Immature natural killer cell (primary cell): Measurements from ENCODE around the gene SLC47A1. TPM values are rescaled to one million over a fixed set of nuclear protein-coding genes. Genes with fewer than 3 reads are reported as not detected.
A peak's percentile ranks its signal among the peaks of the same experiment; 100 is the strongest.
"Not testable (repeated sequence)": the region's sequence is repeated elsewhere in the genome, so short reads cannot be mapped to it uniquely, and the experiment has no call there.

Experiments
- DNase-seq, 3 donors: peaks; one replicate each; pipeline ENCODE4 v3.0.0; 2022; ENCODE audit warnings: mixed read lengths in 1 of 3
- H3K27ac Mint-ChIP-seq, 6 donors: one replicate each; pipeline ENCODE4 v1.8.0; 2020; ENCODE audit warnings: mixed read lengths in 6 of 6, mild to moderate bottlenecking in 5 of 6, inconsistent platforms in 4 of 6, moderate library complexity in 3 of 6
- H3K27me3 Mint-ChIP-seq, 3 donors: one replicate each; pipeline ENCODE4 v1.8.0; 2020 to 2021; ENCODE audit warnings: low read depth in 3 of 3, mild to moderate bottlenecking in 3 of 3, mixed read lengths in 3 of 3, moderate library complexity in 3 of 3, inconsistent platforms in 1 of 3
- H3K36me3 Mint-ChIP-seq, 3 donors: one replicate each; pipeline ENCODE4 v1.8.0; 2020; ENCODE audit warnings: mixed read lengths in 3 of 3, inconsistent platforms in 2 of 3, mild to moderate bottlenecking in 2 of 3
- H3K4me1 Mint-ChIP-seq, 2 donors: one replicate each; pipeline ENCODE4 v1.8.0; 2020; ENCODE audit warnings: inconsistent platforms in 2 of 2, mild to moderate bottlenecking in 2 of 2, mixed read lengths in 2 of 2, moderate library complexity in 1 of 2
- H3K4me3 Mint-ChIP-seq, 5 donors: one replicate each; pipeline ENCODE4 v1.8.0; 2020; ENCODE audit warnings: mild to moderate bottlenecking in 5 of 5, mixed read lengths in 5 of 5, inconsistent platforms in 3 of 5, moderate library complexity in 3 of 5
- H3K9me3 Mint-ChIP-seq, 6 donors: one replicate each; pipeline ENCODE4 v1.8.0; 2020; ENCODE audit warnings: mild to moderate bottlenecking in 6 of 6, mixed read lengths in 6 of 6, inconsistent platforms in 4 of 6, moderate library complexity in 3 of 6
- polyA plus RNA-seq, 3 donors: library from polyadenylated mRNA; unstranded; fragments of 300-500 nt; fragmentation: Illumina TruSeq; gene quantifications; one replicate each; pipeline ENCODE4 v1.2.3, GENCODE V29; 2021

The SLC47A1 gene
- polyA plus RNA-seq, 3 donors from 2014 or later, result 0.14 TPM; not detected in 2

DNA sequence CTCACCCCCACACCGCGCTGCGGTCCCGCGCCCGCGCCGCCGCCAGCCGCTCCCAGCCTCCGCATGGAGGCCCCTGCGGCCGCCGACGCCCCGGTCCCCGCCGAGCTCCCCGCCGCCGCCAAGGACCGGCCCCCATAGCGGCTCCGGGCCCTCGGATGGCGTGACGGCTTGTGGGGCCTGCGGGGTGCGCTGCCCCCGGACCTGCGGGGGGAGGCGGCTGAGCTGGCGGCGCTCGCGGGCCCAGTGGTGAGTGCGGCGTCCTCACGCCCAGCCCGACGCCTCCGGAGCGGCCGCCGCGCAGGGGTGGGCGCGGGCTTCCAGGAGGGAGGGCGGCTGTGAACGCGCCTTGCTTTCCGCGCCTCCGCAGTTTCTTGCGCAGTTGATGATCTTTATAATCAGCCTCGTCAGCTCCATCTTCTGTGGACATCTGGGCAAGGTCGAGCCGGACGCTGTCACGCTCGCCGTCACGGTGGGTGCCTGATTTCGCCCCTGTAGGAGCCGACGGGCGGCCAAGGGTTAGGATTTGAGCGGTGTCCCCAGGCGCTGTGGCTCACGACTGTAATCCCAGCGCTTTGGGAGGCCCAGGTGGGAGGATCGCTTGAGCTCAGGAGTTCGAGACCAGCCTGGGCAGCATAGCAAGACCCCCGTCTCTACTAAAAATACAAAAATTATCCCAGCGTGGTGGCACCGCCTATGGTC lies 46.4 kb downstream of the SLC47A1 start:
- peaks cover 0 to 1% of the 10 kb centered on the region in 2 donors for H3K4me1 Mint-ChIP-seq
- no peak for DNase-seq
- H3K27ac Mint-ChIP-seq, result no peak overlapping the region
- H3K4me3 Mint-ChIP-seq, result peak overlapping the region in 4 of 5 donors; percentile 38 to 67 (median 54)
- H3K9me3 Mint-ChIP-seq, result peaks cover 0 to 1% (median 0%) of the 10 kb centered on the region in 6 donors
- no peaks in the 10 kb centered on the region for H3K36me3 Mint-ChIP-seq
- H3K27me3 Mint-ChIP-seq, result peaks cover 6 to 16% (median 7%) of the 10 kb centered on the region in 3 donors

DNA sequence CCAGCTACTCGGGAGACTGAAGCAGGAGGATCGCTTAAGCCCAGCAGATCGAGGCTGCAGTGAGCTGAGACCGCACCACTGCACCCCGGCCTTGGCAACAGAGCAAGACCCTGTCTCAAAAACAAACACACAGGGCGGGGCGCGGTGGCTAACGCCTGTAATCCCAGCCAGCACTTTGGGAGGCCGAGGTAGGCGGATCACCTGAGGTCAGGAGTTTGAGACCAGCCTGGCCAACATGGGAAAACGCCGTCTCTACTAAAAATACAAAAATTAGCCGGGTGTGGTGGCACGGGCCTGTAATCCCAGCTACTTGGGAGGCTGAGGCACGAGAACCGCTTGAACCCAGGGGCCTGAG lies 46.9 kb downstream of the SLC47A1 start:
- not testable (repeated sequence) for H3K36me3 Mint-ChIP-seq, DNase-seq, H3K9me3 Mint-ChIP-seq, H3K27ac Mint-ChIP-seq, H3K4me1 Mint-ChIP-seq
- peaks cover 7 to 14% (median 8%) of the 10 kb centered on the region in 3 donors for H3K27me3 Mint-ChIP-seq
- H3K4me3 Mint-ChIP-seq, result peak overlapping the region in 1 of 5 donors; percentile 67

DNA sequence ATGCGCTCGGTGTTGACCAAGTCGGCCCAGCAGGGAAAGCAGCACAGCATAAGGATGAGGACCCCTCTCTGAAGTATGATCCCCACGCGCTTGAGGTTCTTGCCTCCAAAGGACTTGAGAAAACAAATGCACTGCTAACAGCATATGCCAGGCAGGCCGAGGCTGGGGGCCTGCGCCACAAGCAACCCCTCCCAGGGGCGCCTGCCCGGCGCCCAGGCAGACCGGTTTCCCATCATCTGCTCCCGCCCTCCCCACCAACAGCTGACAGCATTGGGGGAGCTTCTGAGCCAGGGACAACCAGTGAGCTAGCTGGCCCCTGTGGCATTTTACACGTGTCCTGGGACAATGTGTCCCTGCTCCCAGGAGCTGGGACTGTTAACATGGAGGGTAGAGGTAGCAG lies 48.5 kb downstream of the SLC47A1 start:
- not testable (repeated sequence) for H3K27ac Mint-ChIP-seq, H3K9me3 Mint-ChIP-seq, DNase-seq, H3K4me3 Mint-ChIP-seq, H3K36me3 Mint-ChIP-seq, H3K4me1 Mint-ChIP-seq
- peaks cover 7 to 12% (median 8%) of the 10 kb centered on the region in 3 donors for H3K27me3 Mint-ChIP-seq

DNA sequence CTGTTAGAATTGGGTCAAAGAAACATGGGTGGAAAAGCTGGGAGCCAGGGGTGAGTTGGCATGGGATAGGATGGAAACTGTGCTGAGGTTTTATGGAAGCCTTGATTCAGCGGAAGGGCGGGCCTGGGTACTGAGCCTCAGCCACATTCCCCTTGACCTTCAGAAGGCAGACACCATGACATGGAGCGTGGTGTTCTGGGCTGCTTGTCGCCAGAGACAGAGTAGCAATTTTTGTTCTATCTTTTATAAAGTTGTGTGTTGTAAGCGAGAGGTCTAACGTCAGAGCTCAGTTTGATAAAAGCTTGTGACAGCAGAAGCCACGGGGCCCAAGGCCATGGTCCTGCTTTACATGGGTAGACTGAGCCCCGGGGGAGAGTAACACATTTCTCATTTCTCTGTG lies 50.2 kb downstream of the SLC47A1 start:
- DNase-seq, result no peak
- Mint-ChIP-seq H3K27me3 (peaks cover 5 to 6% (median 6%) of the 10 kb centered on the region in 3 donors), H3K4me1 (peaks cover 0 to 1% of the 10 kb centered on the region in 2 donors), H3K4me3 (no peak overlapping the region), H3K9me3 (peaks cover 0 to 1% (median 0%) of the 10 kb centered on the region in 6 donors), H3K36me3 (no peaks in the 10 kb centered on the region), H3K27ac (no peak overlapping the region)

DNA sequence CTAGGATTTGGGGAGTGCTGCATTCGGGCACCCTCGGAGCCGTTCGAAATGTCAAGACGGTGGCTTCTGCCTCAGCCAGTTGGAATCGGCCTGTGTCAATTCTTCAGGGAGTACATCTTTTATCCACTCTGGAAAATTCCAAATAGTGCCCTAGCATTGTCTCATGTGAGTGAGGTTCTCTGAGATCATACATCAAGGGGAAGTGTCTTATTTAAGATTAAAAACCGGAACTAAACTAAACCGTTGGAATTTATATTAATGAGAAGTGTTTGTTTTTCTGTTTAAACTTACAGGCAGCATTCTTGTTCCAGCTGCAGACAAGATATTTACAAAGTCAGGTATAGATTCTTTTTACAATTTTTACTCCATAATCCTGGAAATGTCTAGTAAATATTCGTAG lies 56.8 kb downstream of the SLC47A1 start:
- Mint-ChIP-seq H3K9me3 (no peaks in the 10 kb centered on the region), H3K27me3 (peaks cover 0 to 3% (median 2%) of the 10 kb centered on the region in 3 donors), H3K36me3 (no peaks in the 10 kb centered on the region), H3K4me3 (no peak overlapping the region), H3K27ac (no peak overlapping the region), H3K4me1 (no peaks in the 10 kb centered on the region)
- no peak for DNase-seq

DNA sequence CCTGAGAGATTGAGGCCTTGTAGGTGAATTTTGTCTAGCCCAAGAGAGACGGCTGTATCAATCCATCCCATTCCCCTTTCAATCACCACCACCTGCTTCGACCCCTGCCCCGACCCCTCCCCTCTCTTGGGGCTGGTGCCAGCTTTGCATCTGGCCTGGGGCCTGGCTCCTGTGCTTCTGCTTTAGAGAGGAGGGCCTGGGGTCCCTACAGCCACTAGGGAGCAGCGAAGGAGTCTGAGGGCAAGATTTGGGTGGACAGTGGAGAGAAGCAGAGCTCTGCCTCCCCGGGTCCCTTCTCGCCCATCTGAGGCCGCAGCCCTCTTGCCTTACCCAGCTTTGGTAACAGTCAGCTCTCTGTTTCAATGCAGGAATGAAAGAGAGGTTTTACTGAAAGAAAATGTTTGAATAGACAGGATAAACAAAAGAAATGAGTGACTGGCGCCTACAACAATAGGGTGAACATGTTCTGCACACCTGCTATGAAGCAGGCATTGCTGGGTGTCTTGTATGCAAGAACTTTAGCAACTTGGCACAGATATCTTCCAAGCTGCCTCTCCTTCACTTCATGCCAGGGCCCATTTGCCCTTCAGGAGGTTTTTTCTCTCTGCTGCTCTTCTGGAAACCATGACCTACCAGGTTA lies 57.4 kb downstream of the SLC47A1 start:
- no peaks in the 10 kb centered on the region for H3K4me1 Mint-ChIP-seq
- H3K9me3 Mint-ChIP-seq, result no peaks in the 10 kb centered on the region
- H3K4me3 Mint-ChIP-seq, result no peak overlapping the region
- H3K27me3 Mint-ChIP-seq, result peaks cover 0 to 6% (median 3%) of the 10 kb centered on the region in 3 donors
- H3K27ac Mint-ChIP-seq, result no peak overlapping the region
- H3K36me3 Mint-ChIP-seq, result no peaks in the 10 kb centered on the region
- DNase-seq, result no peak

DNA sequence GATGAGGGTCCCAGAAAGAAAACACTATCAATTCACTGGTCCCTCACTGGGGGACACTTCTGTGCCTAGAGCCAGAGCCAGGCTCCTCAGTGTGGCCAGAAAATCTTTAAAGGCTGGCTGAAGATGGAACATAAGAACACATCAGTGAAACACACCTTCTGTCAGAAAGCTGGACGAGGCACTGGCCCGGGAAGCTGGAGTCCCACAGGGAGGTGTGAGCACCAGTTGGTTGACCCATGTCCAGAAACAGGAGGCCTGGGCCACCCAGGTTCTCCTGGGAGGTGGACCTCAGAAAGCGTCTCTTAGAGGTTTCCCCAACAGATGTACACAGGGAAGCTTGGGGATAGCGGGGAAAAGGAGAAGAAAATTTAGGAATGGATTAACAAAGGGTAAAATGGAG lies 58.7 kb downstream of the SLC47A1 start:
- Mint-ChIP-seq H3K4me3 (no peak overlapping the region), H3K9me3 (no peaks in the 10 kb centered on the region), H3K27ac (no peak overlapping the region), H3K27me3 (peaks cover 0 to 10% (median 5%) of the 10 kb centered on the region in 3 donors), H3K36me3 (no peaks in the 10 kb centered on the region), H3K4me1 (no peaks in the 10 kb centered on the region)
- no peak for DNase-seq

DNA sequence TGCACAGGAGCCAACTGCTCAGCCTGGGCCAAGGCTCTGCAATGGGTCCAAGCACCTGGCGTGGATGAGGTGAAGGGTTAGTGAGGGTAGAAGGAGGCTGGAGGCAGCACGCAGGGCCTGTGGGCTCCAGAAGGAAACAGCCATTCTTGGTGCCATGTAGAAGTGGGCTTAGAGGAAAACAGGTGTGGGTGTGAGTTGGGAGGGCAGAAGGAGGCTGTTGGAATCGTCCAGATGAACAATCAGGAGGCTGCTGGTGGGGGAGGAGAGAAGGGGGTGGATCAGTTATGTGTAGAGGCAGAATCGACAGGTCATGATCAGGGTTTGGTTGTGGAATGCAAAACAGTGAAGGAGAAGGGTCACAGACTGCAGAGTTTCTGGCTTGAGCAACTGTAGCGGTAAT lies 63.2 kb downstream of the SLC47A1 start:
- no peaks in the 10 kb centered on the region for H3K4me1 Mint-ChIP-seq
- H3K27me3 Mint-ChIP-seq, result peaks cover 0 to 10% (median 3%) of the 10 kb centered on the region in 3 donors
- H3K36me3 Mint-ChIP-seq, result no peaks in the 10 kb centered on the region
- H3K27ac Mint-ChIP-seq, result no peak overlapping the region
- no peak overlapping the region for H3K4me3 Mint-ChIP-seq
- no peak for DNase-seq
- no peaks in the 10 kb centered on the region for H3K9me3 Mint-ChIP-seq

DNA sequence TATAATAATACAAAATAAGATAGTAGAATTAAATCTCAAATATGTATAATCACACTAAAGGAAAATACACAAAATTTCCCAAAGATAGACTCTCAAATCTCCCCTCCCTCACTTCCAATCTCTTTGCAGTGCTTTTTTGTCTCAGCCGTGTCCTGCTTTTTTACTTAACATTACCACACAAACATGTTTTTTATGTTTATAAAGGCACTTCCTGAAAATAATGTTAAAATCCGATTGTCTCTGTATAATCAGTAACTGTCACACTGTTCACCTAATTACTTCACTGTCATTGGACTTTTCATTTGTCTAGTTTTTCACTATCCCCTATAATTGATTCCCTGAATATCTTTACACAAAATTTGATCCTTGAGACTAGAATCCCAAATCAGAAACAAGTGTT lies 76.7 kb downstream of the SLC47A1 start:
- H3K27ac Mint-ChIP-seq, result no peak overlapping the region
- no peaks in the 10 kb centered on the region for H3K9me3 Mint-ChIP-seq
- H3K36me3 Mint-ChIP-seq, result no peaks in the 10 kb centered on the region
- H3K27me3 Mint-ChIP-seq, result peaks cover 0 to 2% (median 0%) of the 10 kb centered on the region in 3 donors
- no peak overlapping the region for H3K4me3 Mint-ChIP-seq
- DNase-seq, result no peak
- peaks cover 0 to 6% of the 10 kb centered on the region in 2 donors for H3K4me1 Mint-ChIP-seq

DNA sequence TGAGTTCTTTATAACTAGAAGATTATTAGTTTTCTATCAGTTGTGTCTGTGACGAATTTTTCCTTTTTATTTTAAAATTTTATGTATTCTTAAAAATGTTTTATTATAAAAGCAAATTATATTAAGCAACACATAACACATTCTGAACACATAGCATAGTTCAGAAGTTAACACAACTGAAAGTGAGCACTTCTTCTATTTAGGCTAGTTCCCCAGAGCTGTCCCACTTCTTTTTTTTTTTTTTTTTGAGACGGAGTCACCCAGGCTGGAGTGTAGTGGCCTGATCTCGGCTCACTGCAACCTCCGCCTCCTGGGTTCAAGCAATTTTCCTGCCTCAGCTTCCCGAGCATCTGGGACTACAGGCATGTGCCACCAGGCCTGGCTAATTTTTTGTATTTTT lies 77.2 kb downstream of the SLC47A1 start:
- peaks cover 0 to 2% (median 0%) of the 10 kb centered on the region in 3 donors for H3K27me3 Mint-ChIP-seq
- H3K27ac Mint-ChIP-seq, result no peak overlapping the region
- H3K9me3 Mint-ChIP-seq, result no peaks in the 10 kb centered on the region
- H3K4me1 Mint-ChIP-seq, result peaks cover 0 to 6% of the 10 kb centered on the region in 2 donors
- no peaks in the 10 kb centered on the region for H3K36me3 Mint-ChIP-seq
- no peak overlapping the region for H3K4me3 Mint-ChIP-seq
- no peak for DNase-seq

DNA sequence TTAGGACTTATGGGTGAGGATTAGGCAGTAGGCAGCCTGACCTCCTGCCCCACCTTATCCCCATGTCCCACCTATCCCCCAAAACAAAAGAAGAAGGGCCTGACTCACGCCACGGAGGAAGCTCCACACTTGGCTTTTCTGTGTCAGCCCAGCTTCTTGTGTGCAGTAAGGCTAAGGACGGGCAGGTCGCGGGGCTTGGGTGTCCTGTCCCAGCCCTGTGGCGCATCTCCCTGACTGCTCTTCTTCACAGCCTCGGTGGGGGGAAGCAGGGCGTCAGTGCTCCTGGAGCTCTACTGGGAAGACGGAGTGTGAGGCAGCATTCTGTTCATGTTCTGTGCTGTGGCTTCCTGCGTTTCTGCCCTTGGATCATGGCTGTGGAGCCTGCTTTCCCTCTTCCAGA lies 80.3 kb downstream of the SLC47A1 start:
- peaks cover 0 to 5% (median 3%) of the 10 kb centered on the region in 3 donors for H3K36me3 Mint-ChIP-seq
- H3K9me3 Mint-ChIP-seq, result peaks cover 6 to 24% (median 15%) of the 10 kb centered on the region in 6 donors
- no peak overlapping the region for H3K4me3 Mint-ChIP-seq

DNA sequence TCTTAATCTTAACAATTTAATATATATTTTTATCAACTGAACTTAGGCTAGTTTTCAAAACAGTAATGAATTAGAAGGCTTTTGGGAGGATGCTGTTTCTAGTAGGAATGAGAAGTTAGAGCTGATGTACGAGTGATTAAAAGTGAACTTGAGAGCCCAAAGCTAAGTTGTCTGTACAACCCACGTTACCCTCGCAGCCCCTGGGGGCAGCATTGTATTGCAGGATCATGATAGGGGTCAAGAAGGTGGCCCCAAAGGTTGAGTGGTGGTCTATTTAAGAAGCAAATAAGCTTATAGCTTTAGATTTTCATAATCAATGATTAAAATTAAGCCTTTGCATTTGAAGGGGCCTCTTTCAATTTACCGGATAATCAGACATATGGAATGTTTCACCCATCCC lies 81.2 kb downstream of the SLC47A1 start:
- H3K36me3 Mint-ChIP-seq, result peaks cover 0 to 14% (median 11%) of the 10 kb centered on the region in 3 donors

More for the DNA sequence above, 80.3 kb downstream of the SLC47A1 start:
- Mint-ChIP-seq H3K27me3 (peaks cover 0 to 4% (median under 1%) of the 10 kb centered on the region in 3 donors), H3K4me1 (peaks cover 0 to 7% of the 10 kb centered on the region in 2 donors), H3K27ac (no peak overlapping the region)
- DNase-seq, result no peak

DNA sequence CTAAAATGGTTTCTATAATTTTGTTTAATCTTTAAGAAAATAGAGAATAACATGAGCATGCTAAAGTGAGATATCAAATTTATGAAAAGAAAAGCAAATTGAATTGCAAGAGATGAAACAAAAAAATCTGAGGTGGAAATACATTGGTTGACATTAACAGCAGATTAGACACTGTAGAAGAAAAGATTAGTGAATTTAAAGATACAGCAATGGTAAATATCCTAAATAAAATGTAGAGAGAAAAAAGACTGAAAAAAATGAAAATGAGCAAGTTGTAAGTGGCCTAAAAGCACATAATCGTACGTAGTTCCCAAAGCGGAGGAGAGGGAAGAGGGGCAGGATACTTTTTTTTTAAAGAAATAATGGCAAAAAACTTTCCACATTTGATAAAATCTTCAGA lies 84.4 kb downstream of the SLC47A1 start:
- Mint-ChIP-seq H3K4me3 (no peak overlapping the region), H3K4me1 (peaks cover 0 to 12% of the 10 kb centered on the region in 2 donors), H3K36me3 (peaks cover 0 to 16% (median 14%) of the 10 kb centered on the region in 3 donors), H3K27me3 (peaks cover 0 to 9% (median 1%) of the 10 kb centered on the region in 3 donors), H3K9me3 (peaks cover 21 to 46% (median 33%) of the 10 kb centered on the region in 6 donors), H3K27ac (no peak overlapping the region)
- no peak for DNase-seq

More for the DNA sequence above, 81.2 kb downstream of the SLC47A1 start:
- H3K9me3 Mint-ChIP-seq, result peaks cover 15 to 33% (median 24%) of the 10 kb centered on the region in 6 donors
- H3K4me1 Mint-ChIP-seq, result peaks cover 0 to 12% of the 10 kb centered on the region in 2 donors
- H3K4me3 Mint-ChIP-seq, result no peak overlapping the region
- peaks cover 0 to 3% (median 2%) of the 10 kb centered on the region in 3 donors for H3K27me3 Mint-ChIP-seq
- H3K27ac Mint-ChIP-seq, result no peak overlapping the region
- DNase-seq, result no peak

DNA sequence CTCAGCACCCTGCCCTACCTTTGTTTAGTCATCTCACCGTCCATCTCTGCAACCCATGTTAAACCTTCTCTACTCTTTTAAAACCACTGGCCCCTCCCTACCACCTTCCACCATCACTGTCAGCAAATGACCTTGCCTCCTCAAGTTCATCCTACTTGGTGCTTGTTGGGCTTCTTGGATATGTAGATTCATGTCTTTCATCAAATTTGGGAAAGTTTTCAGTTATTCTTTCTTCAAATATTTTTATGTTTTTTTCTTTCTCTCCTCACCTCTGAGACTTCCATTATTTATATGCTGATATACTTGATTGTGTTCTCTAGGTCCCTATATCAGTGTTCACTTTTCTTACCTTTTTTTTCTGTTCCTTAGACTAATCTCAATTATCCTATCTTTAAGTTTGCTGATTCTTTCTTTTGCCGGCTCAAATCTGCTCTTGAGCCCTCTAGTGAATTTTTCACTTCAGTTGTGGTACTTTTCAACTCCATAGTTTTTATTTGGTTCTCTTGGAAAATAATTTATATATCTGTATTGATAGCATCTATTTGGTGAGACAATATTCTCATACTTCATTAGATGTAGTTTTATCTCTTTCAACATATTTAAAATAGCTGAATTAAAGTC lies 86.2 kb downstream of the SLC47A1 start:
- H3K36me3 Mint-ChIP-seq, result peaks cover 0 to 16% (median 15%) of the 10 kb centered on the region in 3 donors
- no peak for DNase-seq
- H3K27me3 Mint-ChIP-seq, result peaks cover 0 to 10% (median 1%) of the 10 kb centered on the region in 3 donors
- no peak overlapping the region for H3K27ac Mint-ChIP-seq
- H3K4me1 Mint-ChIP-seq, result peaks cover 0 to 6% of the 10 kb centered on the region in 2 donors
- no peak overlapping the region for H3K4me3 Mint-ChIP-seq
- H3K9me3 Mint-ChIP-seq, result peaks cover 21 to 46% (median 33%) of the 10 kb centered on the region in 6 donors
